ENCODE measurements around the gene ARFRP1. TPM values are rescaled to one million over a fixed set of nuclear protein-coding genes. Genes with fewer than 3 reads are reported as not detected.

The ARFRP1 gene
- total and polyA plus RNA-seq, 2 of the 13 experiments (the other 11 are each of a cell fraction or from before 2014, with no cell fraction given) = 32.0 to 51.1 TPM

GRCh38 chr20:63707558-63708300, at the start of gene ARFRP1, which contains the start of gene ZGPAT (continued):
- TF ChIP-seq SP1 (IDR thresholded peaks at IDR 0.05) (no peak), SP1 (CRISPR knock-in tag; IDR thresholded peaks at IDR 0.05) (peak; percentile 68), REST (IDR thresholded peaks at IDR 0.05; ENCODE audit: borderline replicate concordance in 1 of 2, low read depth in 1 of 2, low read length in 2 of 2) (0 out of 4 replicates have a peak, but pooled peaks of 1 of the 2 experiments have one; percentile 53), SNRNP70 (IDR thresholded peaks at IDR 0.05; ENCODE audit: low read depth, low read length) (no peak), PRDM4 (CRISPR knock-in tag; IDR thresholded peaks at IDR 0.05; ENCODE audit: borderline replicate concordance) (no peak; the same call in 1 of the 2 replicates), GZF1 (CRISPR knock-in tag; IDR thresholded peaks at IDR 0.05) (no peak; the same call in 1 of the 2 replicates), BRD4 (CRISPR knock-in tag; IDR thresholded peaks at IDR 0.05) (peak; percentile 97), ZNF567 (CRISPR knock-in tag; IDR thresholded peaks at IDR 0.05; ENCODE audit: borderline replicate concordance) (peak; percentile 93), GLI4 (CRISPR knock-in tag; IDR thresholded peaks at IDR 0.05; ENCODE audit: borderline replicate concordance) (peak; percentile 98), THRA (CRISPR knock-in tag; IDR thresholded peaks at IDR 0.05; ENCODE audit: borderline replicate concordance) (peak; percentile 98), MYNN (CRISPR knock-in tag; IDR thresholded peaks at IDR 0.05; ENCODE audit: low read depth) (peak; percentile 56; the same call in 1 of the 2 replicates), MLXIP (CRISPR knock-in tag; IDR thresholded peaks at IDR 0.05; ENCODE audit: borderline replicate concordance) (no peak), HMGA1 (CRISPR knock-in tag; conservative IDR thresholded peaks at IDR 0.05) (no peak), SPEN (CRISPR knock-in tag; IDR thresholded peaks at IDR 0.05; ENCODE audit: low read depth) (peak; percentile 100), ZNF101 (CRISPR knock-in tag; IDR thresholded peaks at IDR 0.05; ENCODE audit: borderline replicate concordance, low read depth) (no peak), FOXC1 (CRISPR knock-in tag; IDR thresholded peaks at IDR 0.05; ENCODE audit: borderline replicate concordance) (peak; percentile 83; the same call in 1 of the 2 replicates)
